A549 (cell line): ENCODE measurements around the gene DLG4.

ENCODE experiments used
- CTCF ChIP-seq: fragments of >200 bp; sonication (Bioruptor Twin); formaldehyde crosslinking; IDR thresholded peaks from 3 replicates; pipeline ENCODE4 v1.5.1; 2016
- MAX ChIP-seq: IDR thresholded peaks from 2 replicates; pipeline ENCODE4 v1.6.1; 2012
- RAD21 ChIP-seq, 2 experiments: fragments of >200 bp in 1 of 2; sonication (Bioruptor Twin) in 1 of 2; formaldehyde crosslinking in 1 of 2; IDR thresholded peaks in 1 of 2; conservative IDR thresholded peaks in 1 of 2; 2 replicates in 1 of 2; 3 replicates in 1 of 2; pipeline ENCODE4 v1.6.1; 2012 to 2018; ENCODE audit warnings: inconsistent platforms in 1 of 2
- SMC3 ChIP-seq: fragments of >200 bp; sonication (Bioruptor Twin); formaldehyde crosslinking; IDR thresholded peaks from 3 replicates; pipeline ENCODE4 v1.6.1; 2018; ENCODE audit warnings: inconsistent platforms

GRCh38 chr17:7234083-7234951 is 14.7 kb upstream of the DLG4 start, which contains the start of gene DVL2:
- TF ChIP-seq CTCF = no peak
- TF ChIP-seq RAD21 (conservative IDR thresholded peaks at IDR 0.05 in 1 of 2, IDR thresholded peaks at IDR 0.05 in 1 of 2) = 0 out of 5 replicates have a peak, but pooled peaks of 1 of the 2 experiments have one; percentile 13
- no peak for TF ChIP-seq SMC3
- TF ChIP-seq MAX = peak; percentile 97
